Measurements from ENCODE around the gene LRRC52.

DNA sequence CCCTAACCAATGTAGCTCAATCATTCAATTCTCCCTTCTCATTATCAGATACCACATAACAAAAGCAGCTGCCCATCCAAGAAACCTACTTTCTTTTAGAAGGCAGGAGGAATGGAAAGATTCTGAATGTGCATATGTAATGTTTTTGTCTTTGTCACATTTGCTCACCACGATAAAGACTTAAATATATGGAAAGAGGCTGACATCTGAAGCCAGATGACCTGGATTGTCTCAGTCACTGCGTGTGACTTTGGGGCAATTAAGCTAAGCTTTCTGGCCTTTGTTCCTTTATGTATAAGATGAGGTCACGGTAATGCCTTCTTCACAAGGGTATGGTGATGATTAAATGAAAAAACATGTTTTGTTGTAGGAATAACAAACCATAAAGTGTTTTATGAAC is 42.6 kb downstream of the LRRC52 start:
- TF ChIP-seq, protein P1, sequence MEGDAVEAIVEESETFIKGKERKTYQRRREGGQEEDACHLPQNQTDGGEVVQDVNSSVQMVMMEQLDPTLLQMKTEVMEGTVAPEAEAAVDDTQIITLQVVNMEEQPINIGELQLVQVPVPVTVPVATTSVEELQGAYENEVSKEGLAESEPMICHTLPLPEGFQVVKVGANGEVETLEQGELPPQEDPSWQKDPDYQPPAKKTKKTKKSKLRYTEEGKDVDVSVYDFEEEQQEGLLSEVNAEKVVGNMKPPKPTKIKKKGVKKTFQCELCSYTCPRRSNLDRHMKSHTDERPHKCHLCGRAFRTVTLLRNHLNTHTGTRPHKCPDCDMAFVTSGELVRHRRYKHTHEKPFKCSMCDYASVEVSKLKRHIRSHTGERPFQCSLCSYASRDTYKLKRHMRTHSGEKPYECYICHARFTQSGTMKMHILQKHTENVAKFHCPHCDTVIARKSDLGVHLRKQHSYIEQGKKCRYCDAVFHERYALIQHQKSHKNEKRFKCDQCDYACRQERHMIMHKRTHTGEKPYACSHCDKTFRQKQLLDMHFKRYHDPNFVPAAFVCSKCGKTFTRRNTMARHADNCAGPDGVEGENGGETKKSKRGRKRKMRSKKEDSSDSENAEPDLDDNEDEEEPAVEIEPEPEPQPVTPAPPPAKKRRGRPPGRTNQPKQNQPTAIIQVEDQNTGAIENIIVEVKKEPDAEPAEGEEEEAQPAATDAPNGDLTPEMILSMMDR (IDR thresholded peaks at IDR 0.05) = no peak
- TF ChIP-seq POLR2AphosphoS5 (IDR thresholded peaks at IDR 0.05) = no peak
